ENCODE measurements around the gene CCDC149. TPM values are rescaled to one million over a fixed set of nuclear protein-coding genes. Genes with fewer than 3 reads are reported as not detected.

Gene CCDC149
- total RNA-seq, 4 donors from 2014 or later, result 6.5 to 17.4 (median 12.3) TPM

GRCh38 chr4:24845132-24845531 is 67.7 kb downstream of the CCDC149 start:
- H3K36me3 ChIP-seq, result peaks cover 7% of the 10 kb centered on the region
- no peak overlapping the region for H3K4me3 ChIP-seq
- H3K9me3 ChIP-seq, result no peaks in the 10 kb centered on the region
- DNase-seq (ENCODE audit: low spot score in 2 of 2), result no peak
- no peaks in the 10 kb centered on the region for H3K27me3 ChIP-seq
- H3K4me1 ChIP-seq, result no peaks in the 10 kb centered on the region
- TF ChIP-seq POLR2AphosphoS5 (IDR thresholded peaks at IDR 0.05), result no peak
- TF ChIP-seq, protein P1, sequence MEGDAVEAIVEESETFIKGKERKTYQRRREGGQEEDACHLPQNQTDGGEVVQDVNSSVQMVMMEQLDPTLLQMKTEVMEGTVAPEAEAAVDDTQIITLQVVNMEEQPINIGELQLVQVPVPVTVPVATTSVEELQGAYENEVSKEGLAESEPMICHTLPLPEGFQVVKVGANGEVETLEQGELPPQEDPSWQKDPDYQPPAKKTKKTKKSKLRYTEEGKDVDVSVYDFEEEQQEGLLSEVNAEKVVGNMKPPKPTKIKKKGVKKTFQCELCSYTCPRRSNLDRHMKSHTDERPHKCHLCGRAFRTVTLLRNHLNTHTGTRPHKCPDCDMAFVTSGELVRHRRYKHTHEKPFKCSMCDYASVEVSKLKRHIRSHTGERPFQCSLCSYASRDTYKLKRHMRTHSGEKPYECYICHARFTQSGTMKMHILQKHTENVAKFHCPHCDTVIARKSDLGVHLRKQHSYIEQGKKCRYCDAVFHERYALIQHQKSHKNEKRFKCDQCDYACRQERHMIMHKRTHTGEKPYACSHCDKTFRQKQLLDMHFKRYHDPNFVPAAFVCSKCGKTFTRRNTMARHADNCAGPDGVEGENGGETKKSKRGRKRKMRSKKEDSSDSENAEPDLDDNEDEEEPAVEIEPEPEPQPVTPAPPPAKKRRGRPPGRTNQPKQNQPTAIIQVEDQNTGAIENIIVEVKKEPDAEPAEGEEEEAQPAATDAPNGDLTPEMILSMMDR (IDR thresholded peaks at IDR 0.05), result no peak
- no peak for TF ChIP-seq EP300 (IDR thresholded peaks at IDR 0.05)
- TF ChIP-seq POLR2A (IDR thresholded peaks at IDR 0.05), result no peak
- WGBS, result 95% methylated on average over 8 of the region's 8 CpGs
- H3K27ac ChIP-seq, result no peak overlapping the region

DNA sequence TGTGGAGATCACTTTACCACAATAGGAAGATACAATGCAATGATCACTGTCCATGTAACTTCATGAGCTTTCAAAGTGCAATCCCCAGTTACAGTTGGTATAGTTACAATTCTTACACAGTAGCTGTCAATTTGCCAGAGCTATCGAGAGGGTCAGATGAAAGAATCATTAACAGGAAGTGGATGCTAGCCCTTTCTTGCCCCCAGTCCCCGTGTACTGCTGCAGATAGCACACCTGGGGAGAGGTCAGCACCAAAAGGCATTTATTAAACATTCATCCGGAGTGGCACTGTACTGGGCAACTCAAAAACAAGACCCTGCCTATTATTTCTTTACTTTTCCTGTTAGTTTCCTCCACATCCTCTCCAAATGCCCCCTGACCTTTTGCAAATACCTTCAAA is 69.7 kb downstream of the CCDC149 start:
- 76% methylated on average over 3 of the region's 3 CpGs for WGBS
- Histone ChIP-seq H3K9me3 (no peaks in the 10 kb centered on the region), H3K27ac (no peak overlapping the region), H3K27me3 (no peaks in the 10 kb centered on the region), H3K4me3 (no peak overlapping the region), H3K36me3 (peaks cover 7% of the 10 kb centered on the region), H3K4me1 (no peaks in the 10 kb centered on the region)
- TF ChIP-seq POLR2A (IDR thresholded peaks at IDR 0.05), result no peak
- TF ChIP-seq EP300 (IDR thresholded peaks at IDR 0.05), result no peak
- TF ChIP-seq, protein P1 (IDR thresholded peaks at IDR 0.05), result no peak
- no peak for TF ChIP-seq POLR2AphosphoS5 (IDR thresholded peaks at IDR 0.05)
- DNase-seq (ENCODE audit: low spot score in 2 of 2), result no peak

- H3K4me3 ChIP-seq, result no peak overlapping the region
- no peaks in the 10 kb centered on the region for H3K4me1 ChIP-seq
- H3K27me3 ChIP-seq, result no peaks in the 10 kb centered on the region
- TF ChIP-seq POLR2AphosphoS5 (IDR thresholded peaks at IDR 0.05) (no peak), EP300 (IDR thresholded peaks at IDR 0.05) (no peak), POLR2A (IDR thresholded peaks at IDR 0.05) (no peak)
- TF ChIP-seq, protein P1 (IDR thresholded peaks at IDR 0.05), result no peak
- 74% methylated on average over 9 of the region's 9 CpGs for WGBS
- no peak overlapping the region for H3K27ac ChIP-seq
- no peaks in the 10 kb centered on the region for H3K9me3 ChIP-seq
- peaks cover 2% of the 10 kb centered on the region for H3K36me3 ChIP-seq
- no peak for DNase-seq (ENCODE audit: low spot score in 2 of 2)
Observed at GRCh38 chr4:24842356-24842755, 70.5 kb downstream of the CCDC149 start.

GRCh38 chr4:24840826-24841543 is 71.9 kb downstream of the CCDC149 start:
- no peak overlapping the region for H3K4me3 ChIP-seq
- DNase-seq (ENCODE audit: low spot score in 2 of 2), result no peak
- no peaks in the 10 kb centered on the region for H3K9me3 ChIP-seq
- no peak overlapping the region for H3K27ac ChIP-seq
- 47% methylated on average over 3 of the region's 3 CpGs for WGBS
- TF ChIP-seq POLR2AphosphoS5 (IDR thresholded peaks at IDR 0.05), result no peak
- TF ChIP-seq EP300 (IDR thresholded peaks at IDR 0.05), result no peak
- TF ChIP-seq, protein P1 (IDR thresholded peaks at IDR 0.05), result no peak
- no peak for TF ChIP-seq POLR2A (IDR thresholded peaks at IDR 0.05)
- H3K4me1 ChIP-seq, result no peaks in the 10 kb centered on the region
- peaks cover 6% of the 10 kb centered on the region for H3K36me3 ChIP-seq
- H3K27me3 ChIP-seq, result no peaks in the 10 kb centered on the region

DNA sequence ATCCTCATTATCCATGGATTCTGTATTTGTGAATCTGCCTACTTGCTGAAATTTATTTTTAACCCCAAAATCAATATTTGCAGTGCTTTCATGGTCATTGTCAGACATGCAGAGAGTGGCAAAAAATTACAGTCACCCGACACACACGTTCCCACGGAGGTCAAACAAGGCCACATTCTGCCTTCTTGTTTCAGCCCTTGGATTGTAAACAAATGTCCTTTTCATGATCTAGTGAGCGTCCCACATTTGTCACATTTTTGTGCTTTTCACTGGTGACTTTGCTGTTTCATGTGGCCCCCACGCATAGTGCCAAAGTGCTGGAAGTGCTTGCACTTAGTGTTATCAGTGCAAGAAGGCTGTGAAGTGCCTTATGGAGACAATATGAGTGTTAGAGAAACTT is 72.5 kb downstream of the CCDC149 start:
- 67% methylated on average over 5 of the region's 5 CpGs for WGBS
- no peak for TF ChIP-seq POLR2AphosphoS5 (IDR thresholded peaks at IDR 0.05)
- no peak for TF ChIP-seq EP300 (IDR thresholded peaks at IDR 0.05)
- TF ChIP-seq, protein P1 (IDR thresholded peaks at IDR 0.05), result no peak

More for the DNA sequence above, 72.5 kb downstream of the CCDC149 start:
- H3K9me3 ChIP-seq, result no peaks in the 10 kb centered on the region
- no peak overlapping the region for H3K27ac ChIP-seq
- DNase-seq (ENCODE audit: low spot score in 2 of 2), result no peak
- H3K27me3 ChIP-seq, result no peaks in the 10 kb centered on the region
- H3K4me3 ChIP-seq, result no peak overlapping the region
- H3K36me3 ChIP-seq, result peaks cover 6% of the 10 kb centered on the region
- H3K4me1 ChIP-seq, result no peaks in the 10 kb centered on the region
